ENCODE measurements around the gene S100B.

Gene S100B

GRCh38 chr21:46619846-46620245, 15.0 kb upstream of the S100B start:
- DNase-seq (ENCODE audit: insufficient read length, low spot score): no peak
- FAIRE-seq: no peak
- TF ChIP-seq, protein P1, sequence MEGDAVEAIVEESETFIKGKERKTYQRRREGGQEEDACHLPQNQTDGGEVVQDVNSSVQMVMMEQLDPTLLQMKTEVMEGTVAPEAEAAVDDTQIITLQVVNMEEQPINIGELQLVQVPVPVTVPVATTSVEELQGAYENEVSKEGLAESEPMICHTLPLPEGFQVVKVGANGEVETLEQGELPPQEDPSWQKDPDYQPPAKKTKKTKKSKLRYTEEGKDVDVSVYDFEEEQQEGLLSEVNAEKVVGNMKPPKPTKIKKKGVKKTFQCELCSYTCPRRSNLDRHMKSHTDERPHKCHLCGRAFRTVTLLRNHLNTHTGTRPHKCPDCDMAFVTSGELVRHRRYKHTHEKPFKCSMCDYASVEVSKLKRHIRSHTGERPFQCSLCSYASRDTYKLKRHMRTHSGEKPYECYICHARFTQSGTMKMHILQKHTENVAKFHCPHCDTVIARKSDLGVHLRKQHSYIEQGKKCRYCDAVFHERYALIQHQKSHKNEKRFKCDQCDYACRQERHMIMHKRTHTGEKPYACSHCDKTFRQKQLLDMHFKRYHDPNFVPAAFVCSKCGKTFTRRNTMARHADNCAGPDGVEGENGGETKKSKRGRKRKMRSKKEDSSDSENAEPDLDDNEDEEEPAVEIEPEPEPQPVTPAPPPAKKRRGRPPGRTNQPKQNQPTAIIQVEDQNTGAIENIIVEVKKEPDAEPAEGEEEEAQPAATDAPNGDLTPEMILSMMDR (IDR thresholded peaks at IDR 0.05; ENCODE audit: insufficient read depth, missing control alignments): no peak

DNA sequence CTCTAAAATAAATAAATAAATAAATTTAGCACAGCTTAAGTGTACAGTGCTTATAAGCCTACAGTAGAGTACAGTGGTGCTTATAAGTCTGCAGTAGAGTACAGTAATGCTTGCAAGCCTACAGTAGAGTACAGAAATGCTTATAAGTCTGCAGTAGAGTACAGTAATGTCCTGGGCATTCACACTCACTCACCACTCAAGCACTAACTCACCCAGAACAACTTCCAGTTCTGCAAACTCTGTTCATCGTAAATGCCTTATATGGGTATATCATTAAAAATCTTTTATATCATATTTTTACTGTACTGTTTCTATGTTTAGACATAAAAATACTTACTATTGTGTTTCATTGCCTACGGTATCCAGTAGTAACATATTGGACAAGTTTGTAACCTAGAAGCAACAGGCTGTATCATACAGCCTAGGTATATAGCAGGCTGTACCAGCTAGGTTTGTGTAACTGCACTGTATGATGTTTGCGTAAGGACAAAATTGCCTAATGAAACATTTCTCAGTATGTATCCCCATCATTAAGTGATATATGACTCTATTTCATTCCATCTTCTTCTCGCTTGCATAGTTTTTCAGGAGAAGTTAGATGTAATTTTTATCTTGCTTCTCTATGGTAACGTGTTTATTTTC, 14.0 kb upstream of the S100B start:
- FAIRE-seq: no peak
- TF ChIP-seq, protein P1 (IDR thresholded peaks at IDR 0.05; ENCODE audit: insufficient read depth, missing control alignments): no peak

GRCh38 chr21:46617267-46618051, 12.6 kb upstream of the S100B start:
- DNase-seq (ENCODE audit: insufficient read length, low spot score): no peak
- TF ChIP-seq, protein P1 (IDR thresholded peaks at IDR 0.05; ENCODE audit: insufficient read depth, missing control alignments): no peak
- FAIRE-seq: no peak

More for the DNA sequence above, 14.0 kb upstream of the S100B start:
- DNase-seq (ENCODE audit: insufficient read length, low spot score): no peak

GRCh38 chr21:46616656-46617055, 11.8 kb upstream of the S100B start:
- DNase-seq (ENCODE audit: insufficient read length, low spot score): no peak
- TF ChIP-seq, protein P1 (IDR thresholded peaks at IDR 0.05; ENCODE audit: insufficient read depth, missing control alignments): no peak
- no peak for FAIRE-seq

DNA sequence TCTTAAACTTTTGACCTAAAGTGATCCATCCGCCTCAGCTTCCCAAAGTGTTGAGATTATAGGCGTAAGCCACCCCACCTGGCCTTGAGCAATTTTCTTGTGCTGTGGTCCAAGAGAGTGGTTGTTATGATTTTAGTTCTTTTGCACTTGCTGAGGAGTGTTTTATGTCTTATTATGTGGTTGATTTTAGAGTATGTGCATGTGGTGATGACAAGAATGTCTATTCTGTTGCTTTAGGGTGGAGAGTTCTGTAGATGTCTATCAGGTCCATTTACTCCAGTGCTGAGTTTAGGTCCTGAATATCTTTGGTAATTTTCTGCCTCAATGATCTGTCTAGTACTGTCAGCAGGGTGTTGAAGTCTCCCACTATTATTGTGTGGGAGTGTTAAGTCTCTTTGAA, 11.2 kb upstream of the S100B start:
- TF ChIP-seq, protein P1 (IDR thresholded peaks at IDR 0.05; ENCODE audit: insufficient read depth, missing control alignments): no peak
- FAIRE-seq (no peak), DNase-seq (ENCODE audit: insufficient read length, low spot score) (no peak)

- FAIRE-seq: no peak
- TF ChIP-seq, protein P1 (IDR thresholded peaks at IDR 0.05; ENCODE audit: insufficient read depth, missing control alignments): no peak
- DNase-seq (ENCODE audit: insufficient read length, low spot score): no peak
Observed at GRCh38 chr21:46613391-46613790, 8.5 kb upstream of the S100B start.
